Left lung (tissue), 10 donors: ENCODE measurements around the gene ERVH48-1. TPM values are rescaled to one million over a fixed set of nuclear protein-coding genes. Genes with fewer than 3 reads are reported as not detected.
"Not testable (repeated sequence)": the region's sequence is repeated elsewhere in the genome, so short reads cannot be mapped to it uniquely, and the experiment has no call there.

ENCODE experiments used
- ATAC-seq: fragments of 200-7000 bp; cut with Tn5 transposase; one replicate; pipeline ENCODE4 v1.9.1; 2020; ENCODE audit warnings: moderate library complexity
- DNase-seq, 4 donors: peaks; one replicate each; pipeline ENCODE4 v3.0.0-alpha.2; 2013 to 2020
- H3K27ac ChIP-seq, 2 donors: fragments of 200-600 bp; sonication (generic) in 1 of 2; one replicate each; pipeline versions ENCODE4 v1.5.0 to v1.8.0; 2020 to 2021
- H3K27me3 ChIP-seq, 2 donors: fragments of 200-600 bp; sonication (generic) in 1 of 2; one replicate each; pipeline versions ENCODE4 v1.5.0 to v1.8.0; 2020 to 2021
- H3K36me3 ChIP-seq, 2 donors: fragments of 200-600 bp; sonication (generic) in 1 of 2; one replicate each; pipeline versions ENCODE4 v1.5.0 to v1.8.0; 2020 to 2021
- H3K4me1 ChIP-seq, 2 donors: fragments of 200-600 bp; one replicate each; pipeline ENCODE4 v1.8.0; 2021
- H3K4me3 ChIP-seq, 2 donors: fragments of 200-600 bp; sonication (generic) in 1 of 2; one replicate each; pipeline versions ENCODE4 v1.5.0 to v1.8.0; 2020 to 2021; ENCODE audit warnings: mild to moderate bottlenecking in 1 of 2
- H3K9me3 ChIP-seq, 2 donors: fragments of 200-600 bp; sonication (generic) in 1 of 2; one replicate each; pipeline versions ENCODE4 v1.5.0 to v1.8.0; 2020 to 2021
- CTCF ChIP-seq, 2 donors: fragments of 200-600 bp; sonication (generic) in 1 of 2; IDR thresholded peaks; one replicate each; pipeline versions ENCODE4 v1.5.0 to v1.8.0; 2021; ENCODE audit warnings: antibody characterized with exemption in 2 of 2
- intact Hi-C, 2 donors: fragments of 100-400 bp; cut with DNase I; formaldehyde crosslinking; loops; one replicate each; pipeline versions ENCODE4 v1.11.2 to v1.14.2; 2022
- polyA plus RNA-seq, 6 donors: library from polyadenylated mRNA; unstranded; fragments of 120-200 nt; gene quantifications; one replicate each; pipeline ENCODE4 v1.2.1, GENCODE V29; 2013; ENCODE audit not compliant: insufficient read length in 6 of 6
- total RNA-seq, 2 donors: library from RNA; stranded (reverse); fragmentation: NEBNext Ultra II Directional; extraction: Animal tissue kit (Norgen Biotek cat#: 25700); gene quantifications; one replicate each; pipeline ENCODE4 v1.2.1, GENCODE V29; 2021
- donor health status: DM: no; HTN: yes; CAD: no.
- donor health status: DM: no; HTN: no; CAD: no.

Gene ERVH48-1
- total and polyA plus RNA-seq, 8 donors = 1.9 to 2.9 (median 2.4) TPM; not detected in 2

DNA sequence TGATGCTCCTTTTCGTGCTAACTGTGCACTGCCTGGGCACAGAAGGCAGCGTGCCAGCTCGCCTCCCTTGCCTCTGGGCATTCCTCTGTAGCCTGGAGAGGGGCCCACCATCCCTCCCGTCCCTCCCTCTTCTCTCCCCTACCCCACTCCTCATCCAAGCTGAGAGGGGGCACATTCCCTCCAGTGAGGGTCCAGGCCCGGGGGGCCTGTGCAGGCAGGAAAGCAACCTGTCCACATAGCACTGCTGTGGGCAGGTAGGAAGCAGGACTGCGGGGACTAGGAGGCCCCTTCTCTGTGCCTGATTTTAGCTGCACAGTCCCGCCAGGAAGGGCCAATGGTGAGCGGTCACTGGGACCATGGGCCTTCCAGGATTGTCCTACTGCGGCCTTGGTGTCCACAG lies 38.7 kb upstream of the ERVH48-1 start:
- intact Hi-C loops = no loop called here
- Histone ChIP-seq H3K36me3 (no peaks in the 10 kb centered on the region), H3K9me3 (no peaks in the 10 kb centered on the region), H3K27ac (no peak overlapping the region), H3K27me3 (no peaks in the 10 kb centered on the region), H3K4me3 (no peak overlapping the region), H3K4me1 (no peaks in the 10 kb centered on the region)
- ATAC-seq (no peak), DNase-seq (no peak)
- no peak for TF ChIP-seq CTCF (IDR thresholded peaks at IDR 0.05)

- DNase-seq (no peak), ATAC-seq (no peak)
- H3K9me3 ChIP-seq = no peaks in the 10 kb centered on the region
- no peaks in the 10 kb centered on the region for H3K36me3 ChIP-seq
- H3K27ac ChIP-seq = no peak overlapping the region
- H3K4me3 ChIP-seq = no peak overlapping the region
- H3K27me3 ChIP-seq = no peaks in the 10 kb centered on the region
- intact Hi-C loops = no loop called here
- no peak for TF ChIP-seq CTCF (IDR thresholded peaks at IDR 0.05)
- H3K4me1 ChIP-seq = no peaks in the 10 kb centered on the region
Observed at GRCh38 chr21:42962380-42963007, 37.1 kb upstream of the ERVH48-1 start.

DNA sequence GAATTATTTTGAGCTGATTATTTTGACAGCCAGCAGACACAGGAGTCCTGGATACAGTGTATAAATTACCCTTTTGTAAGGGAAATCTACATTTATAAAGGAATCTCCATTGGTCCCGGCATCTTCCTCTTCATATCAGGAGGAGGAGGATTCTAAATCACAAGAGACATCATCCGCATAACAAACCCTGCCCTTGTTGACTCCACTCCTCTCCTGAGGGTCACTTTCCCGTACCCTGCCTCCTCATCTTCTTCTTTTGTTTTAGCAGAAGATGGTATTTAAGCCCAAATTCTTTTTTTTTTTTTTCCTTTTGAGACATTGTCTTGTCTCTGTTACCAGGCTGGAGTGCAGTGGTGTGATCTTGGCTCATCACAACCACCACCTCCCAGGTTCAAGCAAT lies 34.3 kb upstream of the ERVH48-1 start:
- Histone ChIP-seq H3K27ac (no peak overlapping the region), H3K4me3 (no peak overlapping the region), H3K4me1 (no peaks in the 10 kb centered on the region), H3K27me3 (no peaks in the 10 kb centered on the region), H3K36me3 (no peaks in the 10 kb centered on the region), H3K9me3 (no peaks in the 10 kb centered on the region)
- no peak for TF ChIP-seq CTCF (IDR thresholded peaks at IDR 0.05)
- intact Hi-C loops = no loop called here
- ATAC-seq = no peak
- no peak for DNase-seq

DNA sequence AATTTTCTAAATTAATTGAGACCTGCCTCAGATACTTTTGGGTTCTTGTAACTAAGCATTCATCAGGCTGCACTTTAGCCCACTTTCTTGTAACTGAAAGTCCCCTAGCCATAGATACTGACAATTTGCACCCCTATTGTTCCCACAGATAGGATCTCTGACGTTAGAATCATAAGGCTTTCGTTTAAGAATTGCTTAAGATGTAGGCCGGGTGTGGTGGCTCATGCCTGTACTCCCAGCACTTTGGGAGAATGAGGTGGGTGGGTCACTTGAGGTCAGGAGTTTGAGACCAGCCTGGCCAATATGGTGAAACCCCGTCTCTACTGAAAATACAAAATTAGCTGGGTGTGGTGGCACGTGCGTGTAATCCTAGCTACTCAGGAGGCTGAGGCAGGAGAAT lies 32.7 kb upstream of the ERVH48-1 start:
- H3K4me3 ChIP-seq, H3K9me3 ChIP-seq, ATAC-seq, DNase-seq, H3K4me1 ChIP-seq, H3K27ac ChIP-seq, H3K36me3 ChIP-seq, intact Hi-C loops, H3K27me3 ChIP-seq: not testable (repeated sequence)

DNA sequence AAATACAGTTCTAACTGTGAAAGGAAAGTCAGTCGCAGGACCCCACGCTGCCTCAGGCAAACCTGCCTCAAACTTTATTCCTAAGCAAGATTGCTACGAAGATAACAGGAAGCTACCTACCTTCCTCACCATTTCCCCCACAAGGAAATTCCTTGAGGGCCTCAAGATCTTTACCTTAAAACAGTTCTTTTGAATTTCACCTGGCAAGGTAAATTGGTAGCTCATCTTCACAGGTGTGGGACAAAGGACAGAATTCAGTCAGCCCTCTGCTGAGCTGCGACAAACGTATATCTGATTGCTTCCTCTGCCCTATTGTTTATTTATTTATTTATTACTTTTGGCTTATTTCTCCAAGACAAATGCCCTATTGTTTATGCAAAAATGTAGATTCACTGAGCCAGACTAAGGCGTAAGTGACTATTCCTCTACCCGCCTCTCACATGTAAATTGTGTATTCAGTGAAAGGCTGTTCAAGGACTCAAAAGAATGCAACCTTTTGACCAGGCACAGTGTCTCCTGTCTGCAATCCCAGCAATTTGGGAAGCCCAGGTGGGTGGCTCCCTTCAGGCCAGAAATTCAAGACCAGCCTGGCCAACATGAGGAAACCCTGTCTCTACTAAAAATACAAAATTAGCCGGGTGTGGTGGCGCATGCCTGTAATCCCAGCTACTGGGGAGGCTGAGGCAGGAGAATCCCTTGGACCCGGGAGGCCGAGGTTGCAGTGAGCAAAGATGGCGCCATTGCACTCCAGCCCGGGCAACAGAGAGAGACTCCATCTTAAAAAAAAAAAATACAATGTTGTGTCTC lies 31.6 kb upstream of the ERVH48-1 start:
- H3K36me3 ChIP-seq = no peaks in the 10 kb centered on the region
- intact Hi-C loops = no loop called here
- TF ChIP-seq CTCF (IDR thresholded peaks at IDR 0.05) = no peak
- peak; percentile 36 for ATAC-seq
- DNase-seq = no peak
- H3K9me3 ChIP-seq = no peaks in the 10 kb centered on the region
- H3K4me3 ChIP-seq = no peak overlapping the region
- no peak overlapping the region for H3K27ac ChIP-seq
- no peaks in the 10 kb centered on the region for H3K4me1 ChIP-seq
- no peaks in the 10 kb centered on the region for H3K27me3 ChIP-seq

DNA sequence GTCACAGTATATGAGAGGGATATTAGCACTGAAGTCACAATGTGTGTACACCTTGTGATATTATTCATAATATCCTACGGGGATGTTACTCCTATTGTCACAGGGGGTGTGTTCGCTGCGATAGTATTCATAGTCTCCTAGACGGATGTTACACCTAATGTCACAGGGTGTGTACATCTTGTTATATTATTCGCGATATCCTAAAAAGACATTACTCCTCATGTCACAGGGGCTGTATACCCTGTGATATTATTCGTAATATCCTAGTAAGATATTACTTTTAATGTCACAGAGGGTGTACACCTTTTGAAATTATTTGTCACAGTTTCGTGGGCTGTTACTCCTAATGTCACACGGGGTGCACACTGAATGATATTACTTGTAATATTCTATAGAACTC lies 25.8 kb upstream of the ERVH48-1 start:
- not testable (repeated sequence) for ATAC-seq, H3K27ac ChIP-seq

GRCh38 chr21:42949094-42949755 lies 23.8 kb upstream of the ERVH48-1 start:
- DNase-seq, H3K9me3 ChIP-seq, H3K27ac ChIP-seq, H3K4me3 ChIP-seq, H3K36me3 ChIP-seq, H3K27me3 ChIP-seq, intact Hi-C loops, ATAC-seq, H3K4me1 ChIP-seq: not testable (repeated sequence)

More for the DNA sequence above, 25.8 kb upstream of the ERVH48-1 start:
- H3K4me1 ChIP-seq, H3K4me3 ChIP-seq, H3K27me3 ChIP-seq, intact Hi-C loops, H3K9me3 ChIP-seq, DNase-seq, H3K36me3 ChIP-seq: not testable (repeated sequence)
